NCI-H748 (cell line): ENCODE results near the gene PTPRD.
A peak's percentile ranks its signal among the peaks of the same experiment; 100 is the strongest.

ENCODE experiments used
- DNase-seq: peaks from one replicate; lab custom pipeline; 2025; ENCODE audit not compliant: unreplicated experiment; lab: John Stamatoyannopoulos, UW

The PTPRD gene

DNA sequence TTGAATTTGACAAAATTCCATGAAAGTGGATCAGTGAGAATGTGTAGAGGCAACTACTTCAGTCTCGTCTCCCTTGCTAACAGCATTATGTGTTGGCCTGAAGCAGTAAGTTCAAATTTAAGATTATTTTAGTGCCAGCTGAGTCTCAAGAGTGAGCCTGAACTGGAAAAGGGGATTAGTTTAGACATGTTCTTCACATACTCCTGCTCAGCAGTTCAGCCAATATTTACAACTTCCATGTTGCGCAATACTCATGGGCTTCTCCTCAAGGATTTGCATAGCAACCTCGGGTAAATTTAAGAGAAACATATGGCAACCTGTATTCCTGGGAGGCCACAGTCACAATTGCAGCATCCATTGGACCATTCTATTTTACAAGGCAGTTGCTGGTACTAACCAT, 553.8 kb downstream of the PTPRD start:
- no peak for DNase-seq

DNA sequence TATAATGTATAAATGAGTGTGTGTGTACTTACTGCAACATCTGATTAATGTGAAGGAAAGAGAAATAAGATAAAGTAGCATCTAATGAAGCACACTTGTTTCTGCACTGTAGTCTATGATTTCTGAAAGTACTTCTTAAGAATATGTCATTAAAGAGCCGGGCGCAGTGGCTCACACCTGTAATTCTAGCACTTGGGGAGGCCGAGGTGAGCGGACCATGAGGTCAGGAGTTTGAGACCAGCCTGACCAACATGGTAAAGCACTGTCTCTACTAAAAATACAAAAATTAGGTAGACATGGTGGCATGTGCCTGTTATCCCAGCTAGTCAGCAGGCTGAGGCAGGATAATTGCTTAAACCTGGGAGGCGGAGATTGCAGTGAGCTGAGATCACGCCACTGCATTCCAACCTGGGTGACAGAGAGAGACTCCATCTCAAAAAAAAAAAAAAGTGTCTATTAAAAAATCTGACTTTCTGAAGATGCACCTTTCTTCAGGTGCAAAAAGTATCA, 556.9 kb downstream of the PTPRD start:
- no peak for DNase-seq

DNA sequence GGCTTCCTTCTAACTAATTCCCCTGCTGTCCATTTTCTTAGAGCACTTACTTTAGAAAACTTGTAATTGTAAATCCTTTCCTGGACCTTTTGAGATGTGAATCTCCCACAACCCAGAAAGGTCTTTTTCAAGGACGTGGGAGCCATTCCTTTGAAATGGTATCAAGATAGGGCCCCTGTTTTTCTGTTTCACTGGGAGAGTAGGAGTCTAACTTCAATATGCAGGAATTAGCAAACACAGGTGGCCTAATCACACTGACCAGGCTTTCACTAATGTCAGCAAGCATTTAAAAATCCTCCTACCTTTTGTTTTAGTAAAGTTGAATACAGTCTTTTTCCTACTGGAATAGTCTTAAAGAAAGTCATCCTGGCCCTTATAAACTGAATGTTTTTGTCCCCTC, 558.3 kb downstream of the PTPRD start:
- DNase-seq = no peak

DNA sequence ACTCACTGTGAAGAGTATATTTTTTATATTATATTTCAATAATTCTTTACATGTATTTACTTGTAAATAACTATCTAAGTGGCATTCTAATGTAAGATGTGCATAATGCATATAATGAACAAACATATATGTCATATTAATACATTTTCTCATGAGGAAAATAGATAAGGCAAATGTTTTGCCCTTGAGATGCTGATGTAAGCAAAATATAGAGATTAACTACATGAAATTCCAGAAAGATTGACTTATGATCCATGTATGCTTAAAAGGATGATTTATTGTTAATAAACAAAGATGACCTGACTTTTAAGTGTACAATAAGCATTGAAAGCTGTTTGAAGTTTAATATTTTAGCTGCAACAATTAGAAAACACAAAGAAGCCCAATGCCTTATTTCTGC, 559.9 kb downstream of the PTPRD start:
- DNase-seq = no peak

DNA sequence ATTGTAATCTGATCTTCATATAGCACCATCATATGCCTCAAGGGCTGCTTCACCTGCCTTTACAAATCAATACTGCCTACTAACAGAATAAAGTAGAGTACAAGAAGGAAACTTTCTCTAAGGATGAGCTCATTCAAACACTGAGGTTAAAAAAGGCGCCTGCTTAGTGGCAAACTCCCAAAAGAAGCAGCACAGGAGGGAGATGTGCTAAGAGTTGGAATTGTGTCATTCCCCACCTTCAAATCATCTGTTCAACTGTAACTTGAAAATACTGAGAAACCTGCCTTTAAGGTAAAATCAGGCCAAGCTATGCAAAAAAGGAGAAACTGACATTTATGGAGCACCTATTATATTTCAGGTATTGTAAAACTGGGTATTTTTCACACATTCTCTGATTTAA, 560.6 kb downstream of the PTPRD start:
- DNase-seq = no peak

DNA sequence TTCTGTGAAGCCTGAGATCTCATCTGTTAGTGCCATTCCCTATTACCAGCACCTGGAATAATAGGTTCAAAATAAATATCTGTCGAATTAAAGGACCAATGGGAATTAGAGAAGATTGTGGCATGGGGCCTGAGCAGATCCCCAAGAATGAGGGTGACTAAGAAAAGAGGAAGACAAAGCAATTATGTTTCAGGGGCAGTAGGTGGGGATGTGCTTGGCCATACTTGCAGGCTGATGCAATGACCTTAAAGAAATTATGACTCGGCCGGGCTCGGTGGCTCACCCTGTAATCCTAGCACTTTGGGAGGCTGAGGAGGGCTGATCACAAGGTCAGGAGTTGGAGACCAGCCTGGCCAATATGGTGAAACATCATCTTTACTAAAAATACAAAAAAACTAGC, 562.8 kb downstream of the PTPRD start:
- no peak for DNase-seq

DNA sequence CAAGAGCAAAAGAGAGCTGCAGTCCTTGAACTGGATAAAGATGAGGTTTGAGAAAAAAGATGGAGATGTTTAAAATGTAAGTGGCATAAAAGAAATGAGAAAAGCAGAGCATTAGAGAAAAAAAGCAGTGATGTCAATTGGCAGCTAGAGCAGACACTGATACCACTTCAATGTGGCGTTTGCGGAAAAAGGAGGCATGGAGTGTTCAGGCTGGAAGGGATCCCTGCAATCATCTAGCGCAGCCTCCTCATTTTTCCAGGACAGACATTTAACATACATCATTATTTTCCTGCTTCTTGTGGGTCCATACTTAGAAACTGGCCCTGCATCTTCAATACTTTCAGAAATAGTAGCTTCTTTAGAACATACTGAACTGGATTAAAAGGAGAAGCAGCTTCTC, 563.8 kb downstream of the PTPRD start:
- DNase-seq = peak; percentile 20

DNA sequence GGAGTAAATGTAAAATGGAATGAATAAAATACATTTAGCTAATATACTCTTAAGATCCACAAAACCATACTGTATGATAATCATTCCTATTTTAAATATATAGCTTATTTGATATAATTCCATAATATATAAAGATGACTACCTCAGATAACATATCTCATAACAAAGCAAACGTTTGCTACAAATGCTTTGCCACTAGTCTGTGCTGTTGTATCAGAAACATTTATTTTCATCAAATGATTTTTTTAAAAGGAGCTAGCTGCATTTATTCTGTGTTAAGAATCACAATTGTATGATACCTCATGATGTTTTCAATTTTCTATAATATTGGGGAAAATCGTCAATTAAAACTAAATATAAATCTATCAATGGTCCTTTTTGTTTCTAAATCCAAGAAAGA, 567.2 kb downstream of the PTPRD start:
- DNase-seq = peak; percentile 67

DNA sequence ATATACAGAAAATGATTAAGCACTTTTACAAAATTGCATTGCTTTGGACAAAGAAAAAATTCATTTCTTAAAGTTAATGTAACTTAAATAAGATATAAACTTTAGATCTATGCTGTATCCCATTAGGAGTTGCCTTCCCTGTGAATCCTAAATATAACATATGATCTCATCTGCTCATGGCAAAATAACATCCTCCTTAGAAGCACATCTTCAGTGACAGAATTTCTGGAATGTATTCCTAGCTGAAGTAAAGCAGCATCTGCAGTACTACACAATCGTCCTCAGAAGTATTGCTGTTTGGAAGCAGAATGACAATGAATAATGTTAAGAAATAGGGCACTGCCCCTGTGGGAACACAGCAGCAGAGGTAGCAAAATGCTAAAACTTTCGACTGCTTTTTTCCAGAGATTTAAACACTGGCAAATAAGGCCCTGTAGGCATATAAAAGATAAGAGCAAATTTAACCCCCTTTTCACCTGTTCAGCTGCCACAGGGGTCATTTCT, 571.0 kb downstream of the PTPRD start:
- no peak for DNase-seq

DNA sequence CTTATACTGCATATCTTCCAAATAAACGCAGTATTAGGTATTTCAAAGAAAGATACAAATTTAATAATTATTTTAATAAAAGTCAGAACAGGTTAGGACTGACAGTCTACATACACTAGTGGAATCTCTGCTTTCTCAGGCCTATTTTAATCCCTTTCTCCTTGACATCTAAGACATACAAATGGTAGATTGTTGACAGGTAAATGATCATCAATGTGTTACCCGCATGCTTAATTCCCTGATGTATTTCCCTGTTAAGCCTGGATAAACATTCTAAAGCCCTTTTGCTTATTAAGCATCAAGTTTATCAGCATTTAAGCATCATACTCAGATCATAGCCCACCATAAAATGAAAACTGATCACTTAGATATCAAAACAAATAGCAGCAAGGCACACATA, 576.7 kb downstream of the PTPRD start:
- DNase-seq = no peak

DNA sequence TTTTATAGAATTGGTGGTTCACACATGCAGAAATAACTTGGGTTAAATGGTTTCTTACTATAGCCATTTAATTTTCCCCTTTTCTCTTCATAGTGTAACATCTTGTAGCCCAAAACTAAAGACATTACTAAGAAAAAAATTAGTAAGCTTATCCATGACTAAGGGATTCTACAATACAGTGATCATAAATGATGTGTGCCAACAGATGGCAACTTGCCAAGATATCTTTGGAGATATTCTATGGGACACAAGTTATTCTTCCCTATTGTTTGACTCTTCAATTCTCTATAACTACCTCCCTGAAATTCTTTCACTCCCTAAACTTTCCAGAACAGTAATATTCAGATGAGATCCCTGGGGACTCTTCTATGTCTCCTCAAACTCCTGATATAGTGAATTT, 580.6 kb downstream of the PTPRD start:
- DNase-seq = peak; percentile 7

DNA sequence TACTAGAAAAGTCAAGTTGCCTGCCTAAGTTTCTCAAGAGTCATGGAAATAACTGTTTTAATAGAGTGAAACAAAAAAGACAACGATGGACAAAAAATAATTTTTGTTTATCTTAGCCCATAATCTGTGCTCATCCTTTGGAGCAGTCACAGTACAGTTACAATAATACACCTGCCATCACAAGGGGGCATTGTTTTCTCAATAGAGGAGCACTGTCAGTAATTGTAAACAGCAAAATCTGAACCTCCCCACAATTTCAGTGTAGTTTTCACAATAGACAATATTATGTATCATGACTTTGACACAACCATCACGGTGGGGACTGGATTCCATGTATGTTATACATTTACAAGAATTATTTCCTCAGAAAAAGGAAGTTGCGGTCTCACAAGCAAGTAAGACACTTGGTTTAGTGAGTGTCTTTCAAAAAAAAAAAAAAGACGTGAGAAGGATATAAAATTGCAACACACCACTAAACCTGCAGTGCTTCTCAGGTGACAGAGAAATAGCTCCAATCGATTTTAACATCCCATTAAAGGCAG, 586.3 kb downstream of the PTPRD start:
- DNase-seq = peak; percentile 72

DNA sequence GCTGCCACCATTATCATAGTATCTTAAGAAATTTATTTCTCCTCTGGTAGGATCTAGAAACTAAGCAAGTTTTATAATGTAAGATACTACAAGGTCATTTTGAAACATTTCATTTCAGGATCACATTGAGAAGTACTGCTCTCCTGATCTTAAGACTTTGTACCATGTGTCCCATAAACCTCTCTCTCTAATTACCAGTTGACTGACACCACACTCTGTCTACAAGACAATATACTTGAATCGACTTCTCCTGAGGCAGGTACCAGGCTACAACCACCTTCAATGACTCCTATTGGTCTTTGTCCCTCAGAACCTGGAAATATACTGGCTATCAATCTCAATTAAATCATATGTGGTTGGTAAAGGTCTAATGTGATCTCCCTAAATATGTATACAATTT, 597.0 kb downstream of the PTPRD start:
- DNase-seq = peak; percentile 61

DNA sequence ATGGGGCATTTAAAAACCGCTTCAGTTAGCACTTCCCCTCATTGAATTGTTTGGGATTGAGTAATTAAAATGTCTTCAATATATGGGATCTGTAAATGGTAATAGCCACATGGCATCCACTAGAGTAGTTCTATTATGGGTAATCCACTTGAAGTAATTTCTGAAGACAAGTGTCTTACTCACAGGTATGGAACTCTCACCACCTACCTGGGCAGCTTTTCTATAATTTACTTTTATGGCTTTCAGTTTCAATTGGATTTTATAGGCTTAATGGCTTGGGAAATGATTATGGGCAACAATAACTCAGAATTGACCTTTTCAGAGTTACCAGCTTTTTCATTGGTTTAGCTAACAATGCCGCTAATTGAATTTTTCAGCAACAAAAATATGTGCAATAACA, 597.9 kb downstream of the PTPRD start:
- peak; percentile 99 for DNase-seq

DNA sequence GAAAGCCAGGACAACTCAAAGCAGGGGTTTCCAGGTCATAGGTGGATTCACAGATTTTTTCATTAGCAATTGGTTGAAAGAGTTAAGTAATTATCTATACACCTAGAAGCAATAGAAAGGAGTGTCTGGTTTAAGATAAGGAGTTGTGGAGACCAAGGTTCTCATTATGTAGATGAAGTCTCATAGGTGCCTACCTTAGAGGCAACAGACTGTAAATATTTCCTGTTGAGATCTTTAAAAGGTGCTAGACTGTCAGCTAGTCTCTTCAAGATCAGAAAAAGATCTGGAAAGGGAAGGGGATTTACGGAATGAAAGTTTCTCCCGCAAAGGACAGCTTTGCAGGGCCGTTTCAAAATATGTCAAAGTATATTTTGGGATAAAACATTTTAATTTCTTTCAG, 603.4 kb downstream of the PTPRD start:
- DNase-seq = no peak

DNA sequence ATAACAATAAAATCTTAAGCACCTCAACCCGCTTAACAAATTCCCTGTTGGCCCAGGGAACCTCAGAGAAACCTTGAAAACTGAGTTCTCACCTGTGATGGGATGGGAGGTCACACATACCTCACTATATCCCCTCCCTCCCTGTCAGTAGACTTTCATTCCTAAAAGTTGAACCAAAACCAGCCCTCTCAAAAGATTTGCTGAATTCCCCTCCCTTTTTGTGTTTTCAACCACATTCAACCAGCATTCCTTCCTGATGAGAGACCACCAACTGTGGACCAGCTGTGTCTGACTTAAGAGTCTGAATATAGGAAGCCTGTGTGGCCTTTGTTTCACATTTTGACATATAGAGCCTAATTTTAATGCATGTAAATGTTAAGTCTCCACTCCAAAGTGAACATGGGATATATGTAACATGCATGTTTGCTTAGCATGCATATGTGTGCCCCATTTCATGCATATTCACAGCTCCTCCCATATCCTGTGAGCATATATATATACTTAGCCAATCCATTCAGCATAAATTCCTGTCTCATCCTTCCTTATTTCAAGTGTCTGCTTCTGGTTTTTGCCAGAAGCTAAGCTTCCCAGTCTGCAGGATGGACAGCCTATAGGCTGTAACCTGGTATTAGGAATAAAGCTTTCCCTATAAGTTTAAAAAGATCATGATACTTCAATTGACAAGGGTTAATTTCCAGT, 604.6 kb downstream of the PTPRD start:
- no peak for DNase-seq

DNA sequence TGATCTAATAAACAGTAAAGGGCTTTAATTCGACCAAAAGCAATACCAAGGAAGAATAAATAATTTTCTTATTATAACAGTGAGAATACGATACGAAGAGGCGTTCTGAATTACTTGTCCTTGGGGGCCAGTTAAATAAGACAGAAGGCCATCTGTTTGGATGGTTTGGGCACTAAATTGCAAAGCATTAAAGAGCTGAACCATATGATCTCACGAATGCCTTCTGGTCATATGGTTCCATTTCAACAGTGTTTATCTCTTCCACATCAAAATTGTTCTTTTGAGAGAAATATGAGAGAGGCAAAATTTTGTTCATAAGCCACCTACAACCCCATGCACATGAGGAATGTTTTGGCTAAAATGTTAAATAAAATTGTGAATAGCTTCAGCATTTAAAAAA, 605.4 kb downstream of the PTPRD start:
- DNase-seq = no peak

DNA sequence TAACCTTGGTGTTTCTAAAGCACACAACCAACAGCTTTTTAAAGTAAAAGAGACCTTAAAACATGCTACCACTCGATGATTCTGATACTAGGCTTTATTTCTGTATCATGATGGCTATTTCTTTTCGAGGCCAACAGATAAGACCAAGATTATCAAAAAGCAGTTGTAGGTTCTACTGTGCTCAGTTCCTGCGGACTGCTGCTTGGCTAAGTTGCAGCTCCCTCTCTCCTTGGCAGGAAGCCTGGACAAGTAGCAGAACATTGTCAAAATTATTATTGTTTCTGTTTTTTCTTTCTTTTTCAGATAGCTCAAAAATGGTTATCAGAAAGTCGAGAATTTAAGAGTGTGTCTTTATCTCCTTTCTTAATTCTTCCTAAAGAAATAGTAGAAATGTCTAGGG, 607.6 kb downstream of the PTPRD start:
- no peak for DNase-seq

DNA sequence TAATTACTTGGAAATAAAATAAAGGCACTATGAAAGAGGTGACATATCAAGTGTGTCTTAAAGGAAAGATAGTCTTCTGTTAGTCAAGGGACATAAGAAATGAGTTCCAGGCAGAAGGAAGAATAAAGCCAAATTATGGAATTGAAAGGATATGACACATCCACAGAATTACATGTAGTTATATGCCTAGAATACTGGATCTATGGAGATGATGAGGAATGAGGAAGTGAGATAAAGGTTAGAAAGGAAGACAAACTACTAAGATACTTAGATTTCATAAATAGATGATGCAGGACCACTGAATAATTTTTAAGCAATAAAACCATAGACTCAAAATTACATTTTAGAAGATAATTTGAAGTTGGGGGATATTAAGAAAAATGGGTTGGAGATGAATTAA, 609.8 kb downstream of the PTPRD start:
- no peak for DNase-seq

DNA sequence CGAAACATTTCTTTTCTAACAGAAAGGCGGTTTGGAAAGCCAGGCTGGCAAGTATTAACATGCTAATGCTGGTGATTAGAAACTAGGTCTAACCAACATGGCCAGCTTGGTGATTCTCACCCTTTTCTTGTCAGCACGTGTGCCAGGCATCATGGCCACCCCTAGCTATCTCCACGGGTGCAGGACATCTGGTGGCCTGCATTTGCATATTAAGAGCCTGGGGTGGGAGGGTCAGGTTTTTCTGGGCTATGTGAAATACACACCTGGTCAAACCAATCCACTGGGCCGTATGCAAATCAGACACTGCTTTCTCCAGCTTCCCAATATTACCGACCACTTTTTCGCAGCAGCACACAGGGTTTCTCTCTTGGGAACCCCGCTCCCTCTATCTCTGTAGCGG, 612.1 kb downstream of the PTPRD start:
- no peak for DNase-seq

DNA sequence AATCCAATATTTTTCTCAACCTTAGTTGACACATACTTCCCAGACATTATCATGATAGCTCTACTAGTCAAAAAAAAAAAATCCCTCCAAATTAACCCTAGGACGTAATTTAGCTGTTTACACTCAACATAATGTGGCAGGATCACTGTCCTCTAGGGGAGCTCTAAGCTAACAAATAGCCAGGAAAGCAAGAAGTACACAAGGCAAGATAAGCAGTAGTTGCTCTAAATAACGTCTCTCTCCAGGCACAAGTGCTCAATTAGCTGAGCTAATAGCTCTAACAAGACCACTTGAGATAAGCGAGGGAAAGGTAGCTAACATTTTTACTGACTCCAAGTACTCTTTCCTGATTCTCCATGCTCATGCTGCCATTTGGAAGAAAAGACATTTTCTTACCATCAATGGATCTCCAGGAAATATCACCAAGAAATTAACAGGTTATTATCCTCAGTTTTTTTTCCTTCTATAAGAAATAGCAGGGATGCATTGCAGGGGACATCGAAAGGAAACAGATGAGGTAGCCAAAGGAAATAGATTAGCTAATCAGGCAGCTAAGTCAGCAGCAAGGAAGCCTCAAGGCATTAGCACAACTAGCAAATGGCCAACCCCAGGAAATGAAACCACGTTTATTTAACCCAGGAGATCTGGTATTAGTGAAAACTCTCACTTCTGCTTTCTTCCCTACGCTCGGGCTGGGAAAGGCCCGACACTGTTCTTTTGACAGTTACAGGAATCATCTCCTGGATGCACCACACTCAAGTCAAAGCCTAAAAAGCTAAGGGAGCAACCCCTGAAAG, 614.1 kb downstream of the PTPRD start:
- DNase-seq = peak; percentile 66

DNA sequence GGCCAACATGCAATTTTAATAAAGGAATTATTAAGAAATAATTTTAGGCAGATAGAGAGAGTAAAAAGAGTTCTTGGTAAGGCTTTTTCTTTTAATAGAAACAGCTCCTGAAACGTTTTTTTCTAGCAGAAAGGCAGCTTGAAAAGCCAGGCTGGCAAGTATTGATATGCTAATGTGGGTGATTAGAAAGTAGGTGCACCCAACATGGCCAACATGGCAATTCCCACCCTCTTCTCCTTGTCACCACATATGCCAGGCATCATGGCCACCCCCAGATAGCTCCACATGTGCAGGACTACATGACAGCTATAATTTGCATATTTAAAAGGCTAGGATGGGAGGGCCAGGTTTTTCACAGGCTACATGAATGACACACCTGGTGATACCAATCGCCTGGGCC, 615.2 kb downstream of the PTPRD start:
- no peak for DNase-seq
